Neural crest cell (in vitro differentiated cells): ENCODE results near the gene CD180. TPM values are rescaled to one million over a fixed set of nuclear protein-coding genes. Genes with fewer than 3 reads are reported as not detected.
A peak's percentile ranks its signal among the peaks of the same experiment; 100 is the strongest.

Source experiments
- DNase-seq: peaks from one replicate; pipeline ENCODE4 v3.0.0; 2021; ENCODE audit warnings: low read depth, mixed read lengths, low spot score
- H3K27ac Mint-ChIP-seq: one replicate; pipeline ENCODE4 v1.8.0; 2021; ENCODE audit warnings: mild to moderate bottlenecking, mixed read lengths; ENCODE audit not compliant: unreplicated experiment
- H3K27me3 Mint-ChIP-seq: 2 replicates; pipeline ENCODE4 v1.8.0; 2021; ENCODE audit warnings: low read depth, mild to moderate bottlenecking, mixed read lengths
- H3K36me3 Mint-ChIP-seq: 2 replicates; pipeline ENCODE4 v1.8.0; 2021; ENCODE audit warnings: low read depth, mild to moderate bottlenecking, mixed read lengths
- H3K4me1 Mint-ChIP-seq: 2 replicates; pipeline ENCODE4 v1.8.0; 2021; ENCODE audit warnings: mixed read lengths
- H3K4me3 Mint-ChIP-seq: one replicate; pipeline ENCODE4 v1.8.0; 2021; ENCODE audit warnings: mild to moderate bottlenecking, mixed read lengths
- H3K9me3 Mint-ChIP-seq: 2 replicates; pipeline ENCODE4 v1.8.0; 2021; ENCODE audit warnings: mixed read lengths
- CTCF ChIP-seq: fragments of 200-600 bp; sonication (generic); conservative IDR thresholded peaks from 2 replicates; pipeline ENCODE4 v1.5.0; 2021; ENCODE audit warnings: antibody characterized with exemption, mild to moderate bottlenecking
- total RNA-seq: library from RNA; stranded (reverse); gene quantifications from 2 replicates; pipeline ENCODE4 v1.2.1, GENCODE V29; 2021

Gene CD180
- total RNA-seq, 1 donor from 2014 or later = not detected

GRCh38 chr5:67182301-67182790 lies 14.3 kb downstream of the CD180 start:
- no peak for TF ChIP-seq CTCF
- Mint-ChIP-seq H3K9me3 (peaks cover 4% of the 10 kb centered on the region), H3K27me3 (no peaks in the 10 kb centered on the region), H3K4me3 (no peak overlapping the region), H3K4me1 (peaks cover 28% of the 10 kb centered on the region), H3K36me3 (no peaks in the 10 kb centered on the region), H3K27ac (peak overlapping the region; percentile 23)
- DNase-seq = no peak

GRCh38 chr5:67181648-67182221 lies 14.9 kb downstream of the CD180 start:
- peaks cover 5% of the 10 kb centered on the region for H3K9me3 Mint-ChIP-seq
- H3K4me3 Mint-ChIP-seq = no peak overlapping the region
- DNase-seq = no peak
- H3K27me3 Mint-ChIP-seq = no peaks in the 10 kb centered on the region
- H3K4me1 Mint-ChIP-seq = peaks cover 28% of the 10 kb centered on the region
- H3K27ac Mint-ChIP-seq = peak overlapping the region; percentile 10
- TF ChIP-seq CTCF = no peak
- no peaks in the 10 kb centered on the region for H3K36me3 Mint-ChIP-seq

- no peak for TF ChIP-seq CTCF
- H3K27me3 Mint-ChIP-seq = no peaks in the 10 kb centered on the region
- H3K4me1 Mint-ChIP-seq = peaks cover 28% of the 10 kb centered on the region
- H3K9me3 Mint-ChIP-seq = peaks cover 8% of the 10 kb centered on the region
- H3K27ac Mint-ChIP-seq = no peak overlapping the region
- H3K4me3 Mint-ChIP-seq = no peak overlapping the region
- no peak for DNase-seq
- no peaks in the 10 kb centered on the region for H3K36me3 Mint-ChIP-seq
Measured at GRCh38 chr5:67179697-67180361, 16.8 kb downstream of the CD180 start.

- H3K27me3 Mint-ChIP-seq = no peaks in the 10 kb centered on the region
Measured at GRCh38 chr5:67178966-67179365, 17.6 kb downstream of the CD180 start.

GRCh38 chr5:67178085-67178484 lies 18.5 kb downstream of the CD180 start:
- DNase-seq = no peak
- Mint-ChIP-seq H3K4me3 (no peak overlapping the region), H3K9me3 (peaks cover 8% of the 10 kb centered on the region), H3K4me1 (peaks cover 27% of the 10 kb centered on the region), H3K27me3 (no peaks in the 10 kb centered on the region), H3K27ac (no peak overlapping the region), H3K36me3 (no peaks in the 10 kb centered on the region)
- no peak for TF ChIP-seq CTCF

More at GRCh38 chr5:67178966-67179365, 17.6 kb downstream of the CD180 start:
- TF ChIP-seq CTCF = no peak
- Mint-ChIP-seq H3K27ac (no peak overlapping the region), H3K36me3 (no peaks in the 10 kb centered on the region), H3K4me3 (no peak overlapping the region), H3K4me1 (peaks cover 28% of the 10 kb centered on the region), H3K9me3 (peaks cover 8% of the 10 kb centered on the region)
- DNase-seq = no peak
